ENCODE data around the gene ROBO4.

GRCh38 chr11:124865181-124865901, 32.3 kb downstream of the ROBO4 start, which contains the start of gene ROBO3:
- TF ChIP-seq CTCF (IDR thresholded peaks at IDR 0.05), result no peak
- no peak for TF ChIP-seq POLR2A (IDR thresholded peaks at IDR 0.05)
